Spleen (tissue), 11 donors: ENCODE results near the gene ZKSCAN1. TPM values are rescaled to one million over a fixed set of nuclear protein-coding genes. Genes with fewer than 3 reads are reported as not detected.

Source experiments
- DNase-seq: peaks from one replicate; pipeline ENCODE4 v3.0.0-alpha.2; 2020
- H3K27ac ChIP-seq, 8 donors: fragments of 200-600 bp; sonication (generic) in 7 of 8; 1 replicate in 4 of 8; 2 replicates in 4 of 8; pipeline versions ENCODE4 v1.5.0 to v1.8.0; 2016 to 2021; ENCODE audit warnings: inconsistent platforms in 4 of 8, mild to moderate bottlenecking in 4 of 8, moderate library complexity in 1 of 8
- H3K27me3 ChIP-seq, 7 donors: fragments of 200-600 bp; sonication (generic) in 6 of 7; replicated peaks in 1 of 7; 1 replicate in 4 of 7; 2 replicates in 3 of 7; pipeline versions ENCODE4 v1.5.0 to v1.8.0; 2016 to 2021; ENCODE audit warnings: inconsistent platforms in 3 of 7, mild to moderate bottlenecking in 1 of 7
- H3K36me3 ChIP-seq, 6 donors: fragments of 200-600 bp; sonication (generic) in 5 of 6; 1 replicate in 4 of 6; 2 replicates in 2 of 6; pipeline versions ENCODE4 v1.5.0 to v1.8.0; 2016 to 2021; ENCODE audit warnings: inconsistent platforms in 2 of 6
- H3K4me1 ChIP-seq, 6 donors: fragments of 200-600 bp; sonication (generic) in 5 of 6; 1 replicate in 3 of 6; 2 replicates in 3 of 6; pipeline versions ENCODE4 v1.5.0 to v1.8.0; 2016 to 2021; ENCODE audit warnings: inconsistent platforms in 3 of 6
- H3K4me3 ChIP-seq, 8 donors: fragments of 200-600 bp; sonication (generic) in 7 of 8; 1 replicate in 4 of 8; 2 replicates in 4 of 8; pipeline versions ENCODE4 v1.5.0 to v1.8.0; 2016 to 2021; ENCODE audit warnings: inconsistent platforms in 4 of 8, mild to moderate bottlenecking in 4 of 8, moderate library complexity in 2 of 8
- H3K9me3 ChIP-seq, 8 donors: fragments of 200-600 bp; sonication (generic) in 7 of 8; 1 replicate in 4 of 8; 2 replicates in 4 of 8; pipeline versions ENCODE4 v1.5.0 to v1.8.0; 2016 to 2021; ENCODE audit warnings: inconsistent platforms in 4 of 8
- CTCF ChIP-seq, 11 experiments: fragments of 200-600 bp in 7 of 11; fragments of 450-650 bp in 4 of 11; sonication (generic) in 4 of 11; IDR thresholded peaks in 8 of 11; conservative IDR thresholded peaks in 3 of 11; 1 replicate in 7 of 11; 2 replicates in 4 of 11; pipeline versions ENCODE4 v1.4.0 to v1.8.0; 2016 to 2021; ENCODE audit warnings: antibody characterized with exemption in 11 of 11, inconsistent platforms in 4 of 11, mild to moderate bottlenecking in 1 of 11
- POLR2A ChIP-seq, 3 donors: fragments of 450-650 bp; IDR thresholded peaks; one replicate each; pipeline ENCODE4 v1.5.1; 2017; ENCODE audit warnings: antibody characterized with exemption in 3 of 3, mild to moderate bottlenecking in 1 of 3
- POLR2AphosphoS5 ChIP-seq, 3 donors: sonication (generic); formaldehyde crosslinking; IDR thresholded peaks; one replicate each; pipeline ENCODE4 v1.5.1; 2017; ENCODE audit warnings: antibody characterized with exemption in 3 of 3
- WGBS, 5 donors: extraction: QIAGEN DNeasy Blood & Tissue Kit in 3 of 5; methylation state at CpG; one replicate each; pipeline versions ENCODE4 v1.1.5 to v1.1.7; 2013 to 2018; 5-methylcytosine and 5-hydroxymethylcytosine counted together
- intact Hi-C: fragments of 100-400 bp; cut with DNase I; formaldehyde crosslinking; loops from one replicate; pipeline ENCODE4 v1.15.0; 2023; ENCODE audit warnings: low total_unique reads
- polyA plus RNA-seq, 3 donors: library from polyadenylated mRNA; stranded (reverse); fragments of 200-250 nt; gene quantifications; one replicate each; pipeline ENCODE4 v1.2.1, GENCODE V29; 2013
- total RNA-seq, 7 donors: library from RNA; depleted of rRNA in 3 of 7; stranded (reverse); fragments of >200 nt in 3 of 7; fragmentation: NEBNext Ultra II Directional in 4 of 7; extraction: Animal tissue kit (Norgen Biotek cat#: 25700) in 4 of 7; gene quantifications; one replicate each; pipeline versions ENCODE4 v1.1.0 to v1.2.1, GENCODE V29; 2016 to 2021
- donor health status: healthy with polysubstance abuse.
- donor health status: DM: no; HTN: no; CAD: no; lungs with moderate emphysema.
- donor health status: DM: no; HTN: no; CAD: no.
- donor health status: Bipolar disorder and iron deficiency.
- donor health status: healthy.
- donor health status: DM: no; HTN: no; CAD: no.
- donor health status: DM: yes; HTN: yes; CAD: no.

ZKSCAN1 gene
- total and polyA plus RNA-seq, 10 donors = 7.3 to 77.9 (median 32.7) TPM

GRCh38 chr7:100074841-100075240, 59.4 kb downstream of the ZKSCAN1 start:
- intact Hi-C loops = loop anchor here (10.0 kb wide), 1 partner anchor 90 kb away; no protein-coding TSS in a partner anchor
- 93 to 97% (median 95%) methylated on average over 7 of the region's 7 CpGs for WGBS, 5 donors
- Histone ChIP-seq H3K9me3 (peaks cover 6 to 39% (median 36%) of the 10 kb centered on the region in 8 donors), H3K4me3 (no peak overlapping the region), H3K27ac (no peak overlapping the region), H3K4me1 (peaks cover 3 to 15% (median 10%) of the 10 kb centered on the region in 6 donors), H3K36me3 (peaks cover 33 to 100% (median 89%) of the 10 kb centered on the region in 6 donors), H3K27me3 (no peaks in the 10 kb centered on the region)
- TF ChIP-seq CTCF (IDR thresholded peaks at IDR 0.05 in 8 of 11, conservative IDR thresholded peaks at IDR 0.05 in 3 of 11) (no peak), POLR2AphosphoS5 (IDR thresholded peaks at IDR 0.05) (no peak), POLR2A (IDR thresholded peaks at IDR 0.05) (no peak)
- no peak for DNase-seq

- Histone ChIP-seq H3K27ac (no peak overlapping the region), H3K4me1 (peaks cover 9 to 21% (median 15%) of the 10 kb centered on the region in 6 donors), H3K4me3 (no peak overlapping the region), H3K36me3 (peaks cover 31 to 99% (median 84%) of the 10 kb centered on the region in 6 donors), H3K9me3 (peaks cover 6 to 33% (median 30%) of the 10 kb centered on the region in 8 donors), H3K27me3 (no peaks in the 10 kb centered on the region)
- TF ChIP-seq POLR2A (IDR thresholded peaks at IDR 0.05) (no peak), CTCF (IDR thresholded peaks at IDR 0.05 in 8 of 11, conservative IDR thresholded peaks at IDR 0.05 in 3 of 11) (no peak), POLR2AphosphoS5 (IDR thresholded peaks at IDR 0.05) (no peak)
- intact Hi-C loops = loop anchor here (10.0 kb wide), 1 partner anchor 91 kb away; no protein-coding TSS in a partner anchor
- 93 to 99% (median 96%) methylated on average over 6 of the region's 6 CpGs for WGBS, 5 donors
- DNase-seq = no peak
These were observed 60.0 kb downstream of the ZKSCAN1 start for GRCh38 chr7:100075418-100075817.

GRCh38 chr7:100077205-100077604, 61.8 kb downstream of the ZKSCAN1 start:
- Histone ChIP-seq H3K36me3 (peaks cover 17 to 81% (median 66%) of the 10 kb centered on the region in 6 donors), H3K27ac (no peak overlapping the region), H3K27me3 (no peaks in the 10 kb centered on the region), H3K4me3 (no peak overlapping the region), H3K9me3 (peaks cover 0 to 15% (median 12%) of the 10 kb centered on the region in 8 donors), H3K4me1 (peaks cover 13 to 35% (median 28%) of the 10 kb centered on the region in 6 donors)
- DNase-seq = no peak
- TF ChIP-seq POLR2A (IDR thresholded peaks at IDR 0.05) = no peak
- TF ChIP-seq POLR2AphosphoS5 (IDR thresholded peaks at IDR 0.05) = no peak
- TF ChIP-seq CTCF (IDR thresholded peaks at IDR 0.05 in 8 of 11, conservative IDR thresholded peaks at IDR 0.05 in 3 of 11) = no peak
- intact Hi-C loops = loop anchor here (10.0 kb wide), 1 partner anchor 92 kb away; no protein-coding TSS in a partner anchor
- WGBS, 5 donors = 82 to 95% (median 86%) methylated on average over 4 of the region's 4 CpGs

GRCh38 chr7:100079024-100079560, 63.7 kb downstream of the ZKSCAN1 start:
- no peak for DNase-seq
- H3K4me1 ChIP-seq = peaks cover 21 to 46% (median 36%) of the 10 kb centered on the region in 6 donors
- H3K36me3 ChIP-seq = peaks cover 6 to 62% (median 47%) of the 10 kb centered on the region in 6 donors
- no peaks in the 10 kb centered on the region for H3K9me3 ChIP-seq
- no peak overlapping the region for H3K27ac ChIP-seq
- H3K27me3 ChIP-seq = no peaks in the 10 kb centered on the region
- TF ChIP-seq POLR2A (IDR thresholded peaks at IDR 0.05) = no peak
- no peak for TF ChIP-seq CTCF (IDR thresholded peaks at IDR 0.05 in 8 of 11, conservative IDR thresholded peaks at IDR 0.05 in 3 of 11)
- no peak for TF ChIP-seq POLR2AphosphoS5 (IDR thresholded peaks at IDR 0.05)
- 81 to 91% (median 89%) methylated on average over 7 of the region's 7 CpGs for WGBS, 5 donors
- intact Hi-C loops = loop anchor here (10.0 kb wide), 1 partner anchor 94 kb away; no protein-coding TSS in a partner anchor
- no peak overlapping the region for H3K4me3 ChIP-seq
